Activated naive CD8-positive, alpha-beta T cell treated with anti-CD3 and anti-CD28 coated beads, Interleukin-2, amount 50 U/mL, for 24 hours (primary cell): ENCODE data around the gene SLC16A4.

Source experiments
- ATAC-seq: fragments of 150-1000 bp; cut with Tn5 transposase; one replicate; pipeline ENCODE4 v1.10.0; 2021
- DNase-seq: peaks from one replicate; pipeline ENCODE4 v3.0.0; 2021
- H3K27ac Mint-ChIP-seq: one replicate; pipeline ENCODE4 v1.8.0; 2021; ENCODE audit warnings: mild to moderate bottlenecking, mixed read lengths
- H3K27me3 Mint-ChIP-seq: one replicate; pipeline ENCODE4 v1.8.0; 2021; ENCODE audit warnings: mixed read lengths
- H3K36me3 Mint-ChIP-seq: one replicate; pipeline ENCODE4 v1.8.0; 2021; ENCODE audit warnings: low read depth, mixed read lengths
- H3K4me1 Mint-ChIP-seq: one replicate; pipeline ENCODE4 v1.8.0; 2021; ENCODE audit warnings: mixed read lengths
- H3K4me3 Mint-ChIP-seq: one replicate; pipeline ENCODE4 v1.8.0; 2021; ENCODE audit warnings: mild to moderate bottlenecking, moderate library complexity, mixed read lengths
- H3K9me3 Mint-ChIP-seq: one replicate; pipeline ENCODE4 v1.8.0; 2021; ENCODE audit warnings: mixed read lengths

SLC16A4 gene

GRCh38 chr1:110338309-110338885 lies 52.4 kb downstream of the SLC16A4 start:
- Mint-ChIP-seq H3K36me3 (peaks cover 37% of the 10 kb centered on the region), H3K27ac (no peak overlapping the region), H3K4me1 (peaks cover 53% of the 10 kb centered on the region), H3K27me3 (no peaks in the 10 kb centered on the region), H3K4me3 (no peak overlapping the region), H3K9me3 (no peaks in the 10 kb centered on the region)
- DNase-seq (peak; percentile 93), ATAC-seq (peak; percentile 83)

- H3K4me1 Mint-ChIP-seq = peaks cover 47% of the 10 kb centered on the region
- H3K27me3 Mint-ChIP-seq = no peaks in the 10 kb centered on the region
- H3K9me3 Mint-ChIP-seq = no peaks in the 10 kb centered on the region
- H3K4me3 Mint-ChIP-seq = no peak overlapping the region
- DNase-seq (peak; percentile 66), ATAC-seq (no peak)
- H3K36me3 Mint-ChIP-seq = peaks cover 31% of the 10 kb centered on the region
- no peak overlapping the region for H3K27ac Mint-ChIP-seq
Observed at GRCh38 chr1:110337704-110338308, 53.0 kb downstream of the SLC16A4 start.

- peaks cover 18% of the 10 kb centered on the region for H3K36me3 Mint-ChIP-seq
- no peaks in the 10 kb centered on the region for H3K9me3 Mint-ChIP-seq
- ATAC-seq (no peak), DNase-seq (no peak)
- peaks cover 34% of the 10 kb centered on the region for H3K4me1 Mint-ChIP-seq
- no peak overlapping the region for H3K4me3 Mint-ChIP-seq
- H3K27me3 Mint-ChIP-seq = no peaks in the 10 kb centered on the region
- no peak overlapping the region for H3K27ac Mint-ChIP-seq
Observed at GRCh38 chr1:110336300-110337039, 54.4 kb downstream of the SLC16A4 start.

GRCh38 chr1:110335265-110335664 lies 55.6 kb downstream of the SLC16A4 start:
- peaks cover 22% of the 10 kb centered on the region for H3K4me1 Mint-ChIP-seq
- H3K4me3 Mint-ChIP-seq = no peak overlapping the region
- peaks cover 6% of the 10 kb centered on the region for H3K36me3 Mint-ChIP-seq
- no peak overlapping the region for H3K27ac Mint-ChIP-seq
- H3K9me3 Mint-ChIP-seq = no peaks in the 10 kb centered on the region
- H3K27me3 Mint-ChIP-seq = no peaks in the 10 kb centered on the region
- ATAC-seq (no peak), DNase-seq (no peak)

GRCh38 chr1:110328700-110329099 lies 62.1 kb downstream of the SLC16A4 start:
- DNase-seq = no peak
- H3K36me3 Mint-ChIP-seq = no peaks in the 10 kb centered on the region
- H3K4me3 Mint-ChIP-seq = no peak overlapping the region
- ATAC-seq = no peak
- H3K27me3 Mint-ChIP-seq = no peaks in the 10 kb centered on the region
- no peak overlapping the region for H3K27ac Mint-ChIP-seq
- H3K4me1 Mint-ChIP-seq = no peaks in the 10 kb centered on the region
- no peaks in the 10 kb centered on the region for H3K9me3 Mint-ChIP-seq

- DNase-seq (no peak), ATAC-seq (no peak)
- Mint-ChIP-seq H3K27me3 (no peaks in the 10 kb centered on the region), H3K4me3 (no peak overlapping the region), H3K27ac (no peak overlapping the region), H3K4me1 (no peaks in the 10 kb centered on the region), H3K36me3 (no peaks in the 10 kb centered on the region), H3K9me3 (no peaks in the 10 kb centered on the region)
Observed at GRCh38 chr1:110328274-110328673, 62.6 kb downstream of the SLC16A4 start.

GRCh38 chr1:110326826-110327225 lies 64.0 kb downstream of the SLC16A4 start:
- DNase-seq (no peak), ATAC-seq (no peak)
- Mint-ChIP-seq H3K27ac (no peak overlapping the region), H3K9me3 (no peaks in the 10 kb centered on the region), H3K27me3 (no peaks in the 10 kb centered on the region), H3K36me3 (no peaks in the 10 kb centered on the region), H3K4me3 (no peak overlapping the region), H3K4me1 (no peaks in the 10 kb centered on the region)

GRCh38 chr1:110324667-110325066 lies 66.2 kb downstream of the SLC16A4 start:
- Mint-ChIP-seq H3K4me1 (peaks cover 4% of the 10 kb centered on the region), H3K27me3 (no peaks in the 10 kb centered on the region)
- DNase-seq = no peak

GRCh38 chr1:110321846-110322245 lies 69.0 kb downstream of the SLC16A4 start:
- no peak for DNase-seq

More at GRCh38 chr1:110324667-110325066, 66.2 kb downstream of the SLC16A4 start:
- no peaks in the 10 kb centered on the region for H3K9me3 Mint-ChIP-seq
- no peak for ATAC-seq
- H3K36me3 Mint-ChIP-seq = no peaks in the 10 kb centered on the region
- H3K4me3 Mint-ChIP-seq = no peak overlapping the region
- H3K27ac Mint-ChIP-seq = no peak overlapping the region

GRCh38 chr1:110321045-110321444 lies 69.8 kb downstream of the SLC16A4 start:
- ATAC-seq = no peak
- no peaks in the 10 kb centered on the region for H3K27me3 Mint-ChIP-seq
- no peak overlapping the region for H3K27ac Mint-ChIP-seq
- H3K4me3 Mint-ChIP-seq = no peak overlapping the region
- H3K36me3 Mint-ChIP-seq = no peaks in the 10 kb centered on the region
- peaks cover 6% of the 10 kb centered on the region for H3K4me1 Mint-ChIP-seq
- DNase-seq = no peak
- H3K9me3 Mint-ChIP-seq = no peaks in the 10 kb centered on the region

More at GRCh38 chr1:110321846-110322245, 69.0 kb downstream of the SLC16A4 start:
- Mint-ChIP-seq H3K4me1 (peaks cover 6% of the 10 kb centered on the region), H3K4me3 (no peak overlapping the region), H3K27me3 (no peaks in the 10 kb centered on the region), H3K9me3 (no peaks in the 10 kb centered on the region), H3K27ac (no peak overlapping the region), H3K36me3 (no peaks in the 10 kb centered on the region)
- ATAC-seq = no peak

- no peaks in the 10 kb centered on the region for H3K27me3 Mint-ChIP-seq
- no peak overlapping the region for H3K4me3 Mint-ChIP-seq
- ATAC-seq (no peak), DNase-seq (no peak)
- H3K36me3 Mint-ChIP-seq = no peaks in the 10 kb centered on the region
- no peak overlapping the region for H3K27ac Mint-ChIP-seq
- H3K9me3 Mint-ChIP-seq = no peaks in the 10 kb centered on the region
- H3K4me1 Mint-ChIP-seq = peaks cover 6% of the 10 kb centered on the region
Observed at GRCh38 chr1:110320168-110320518, 70.7 kb downstream of the SLC16A4 start.

- Mint-ChIP-seq H3K27me3 (no peaks in the 10 kb centered on the region), H3K27ac (no peak overlapping the region)
- peak; percentile 63 for ATAC-seq
Observed at GRCh38 chr1:110319332-110320167, 71.3 kb downstream of the SLC16A4 start.

GRCh38 chr1:110318046-110318445 lies 72.8 kb downstream of the SLC16A4 start:
- no peak overlapping the region for H3K4me3 Mint-ChIP-seq
- H3K36me3 Mint-ChIP-seq = no peaks in the 10 kb centered on the region
- no peak overlapping the region for H3K27ac Mint-ChIP-seq
- H3K9me3 Mint-ChIP-seq = no peaks in the 10 kb centered on the region
- DNase-seq (no peak), ATAC-seq (no peak)
- H3K4me1 Mint-ChIP-seq = peaks cover 6% of the 10 kb centered on the region
- no peaks in the 10 kb centered on the region for H3K27me3 Mint-ChIP-seq

More at GRCh38 chr1:110319332-110320167, 71.3 kb downstream of the SLC16A4 start:
- Mint-ChIP-seq H3K4me1 (peaks cover 6% of the 10 kb centered on the region), H3K9me3 (no peaks in the 10 kb centered on the region), H3K4me3 (no peak overlapping the region), H3K36me3 (no peaks in the 10 kb centered on the region)
- DNase-seq = no peak

- DNase-seq (no peak), ATAC-seq (no peak)
- H3K27ac Mint-ChIP-seq = no peak overlapping the region
- H3K27me3 Mint-ChIP-seq = no peaks in the 10 kb centered on the region
- H3K36me3 Mint-ChIP-seq = no peaks in the 10 kb centered on the region
- no peak overlapping the region for H3K4me3 Mint-ChIP-seq
- no peaks in the 10 kb centered on the region for H3K9me3 Mint-ChIP-seq
- peaks cover 6% of the 10 kb centered on the region for H3K4me1 Mint-ChIP-seq
Observed at GRCh38 chr1:110316735-110317134, 74.1 kb downstream of the SLC16A4 start.
